ENCODE results near the gene TRIM10. TPM values are rescaled to one million over a fixed set of nuclear protein-coding genes. Genes with fewer than 3 reads are reported as not detected.

The TRIM10 gene
- total RNA-seq, 4 donors from 2014 or later: 0.20 to 19.8 (median 3.7) TPM

- Histone ChIP-seq H3K4me1 (no peaks in the 10 kb centered on the region), H3K27me3 (no peaks in the 10 kb centered on the region), H3K27ac (no peak overlapping the region), H3K4me3 (no peak overlapping the region), H3K36me3 (peaks cover 0 to 65% (median 16%) of the 10 kb centered on the region in 4 donors), H3K9me3 (no peaks in the 10 kb centered on the region)
- in situ Hi-C loops (cut with MboI; ENCODE audit: low pct_ligation_motif_present in 1 of 4, low pct_unique_long_range_greater_than_20kb in 1 of 4, low sequenced_read_pairs in 3 of 4): loop anchor here in 1 of 4 donors (25.0 kb wide), 1 partner anchor 333 kb away; no protein-coding TSS in a partner anchor
- TF ChIP-seq POLR2AphosphoS5 (IDR thresholded peaks at IDR 0.05) (no peak), EP300 (IDR thresholded peaks at IDR 0.05; ENCODE audit: low read depth) (no peak), CTCF (IDR thresholded peaks at IDR 0.05) (no peak), POLR2A (IDR thresholded peaks at IDR 0.05) (no peak)
- WGBS, 2 donors (ENCODE audit: low coverage in 1 of 2): 94% methylated on average over 8 of the region's 8 CpGs; no CpG with 5 or more reads in 1 of the 2 donors
- DNase-seq: no peak
- intact Hi-C loops (cut with DNase I; ENCODE audit: low total_unique reads): no loop called here
Measured at GRCh38 chr6:30194797-30195690, 34.0 kb upstream of the TRIM10 start.

- TF ChIP-seq POLR2A (IDR thresholded peaks at IDR 0.05): no peak
- no peak for TF ChIP-seq CTCF (IDR thresholded peaks at IDR 0.05)
- no peak for TF ChIP-seq EP300 (IDR thresholded peaks at IDR 0.05; ENCODE audit: low read depth)
- no peak for TF ChIP-seq POLR2AphosphoS5 (IDR thresholded peaks at IDR 0.05)
- 92 to 100% methylated on average over 1 to 7 of the region's 7 CpGs for WGBS, 2 donors (ENCODE audit: low coverage in 1 of 2)
- in situ Hi-C loops (cut with MboI; ENCODE audit: low pct_ligation_motif_present in 1 of 4, low pct_unique_long_range_greater_than_20kb in 1 of 4, low sequenced_read_pairs in 3 of 4) (loop anchor here in 1 of 4 donors (25.0 kb wide), 1 partner anchor 330 kb away; no protein-coding TSS in a partner anchor), intact Hi-C loops (cut with DNase I; ENCODE audit: low total_unique reads) (no loop called here)
- Histone ChIP-seq H3K27me3 (no peaks in the 10 kb centered on the region), H3K9me3 (no peaks in the 10 kb centered on the region), H3K27ac (no peak overlapping the region), H3K4me3 (no peak overlapping the region), H3K36me3 (peaks cover 0 to 64% (median 14%) of the 10 kb centered on the region in 4 donors), H3K4me1 (no peaks in the 10 kb centered on the region)
- no peak for DNase-seq
Measured at GRCh38 chr6:30192076-30192475, 31.1 kb upstream of the TRIM10 start.

DNA sequence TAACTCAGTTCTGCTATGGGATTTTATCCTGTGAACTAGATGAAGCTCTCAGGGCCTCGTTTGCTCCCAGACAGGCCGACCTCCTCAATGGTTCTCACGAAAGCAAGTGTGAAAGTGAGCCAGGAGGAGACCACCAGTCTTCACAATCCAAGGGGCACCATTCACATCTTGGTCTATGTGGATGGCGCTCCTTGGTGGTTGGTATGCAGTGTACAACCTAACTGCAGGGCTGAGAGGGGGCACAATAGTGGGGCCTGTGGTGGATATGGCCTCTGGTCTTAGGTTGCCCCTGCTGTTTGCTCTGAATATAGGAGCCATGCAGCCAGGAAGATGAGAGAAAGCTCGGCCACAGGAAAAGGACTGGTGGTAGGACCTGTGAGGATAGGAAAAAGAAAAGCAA is 27.5 kb upstream of the TRIM10 start:
- H3K27ac ChIP-seq: no peak overlapping the region
- peaks cover 0 to 49% (median 7%) of the 10 kb centered on the region in 4 donors for H3K36me3 ChIP-seq
- intact Hi-C loops (cut with DNase I; ENCODE audit: low total_unique reads): no loop called here
- no peaks in the 10 kb centered on the region for H3K27me3 ChIP-seq
- no peak for DNase-seq
- no peak for TF ChIP-seq POLR2AphosphoS5 (IDR thresholded peaks at IDR 0.05)
- TF ChIP-seq CTCF (IDR thresholded peaks at IDR 0.05): no peak
- H3K9me3 ChIP-seq: no peaks in the 10 kb centered on the region
- no peaks in the 10 kb centered on the region for H3K4me1 ChIP-seq
- in situ Hi-C loops (cut with MboI; ENCODE audit: low pct_ligation_motif_present in 1 of 4, low pct_unique_long_range_greater_than_20kb in 1 of 4, low sequenced_read_pairs in 3 of 4): loop anchor here in 1 of 4 donors (25.0 kb wide), 1 partner anchor 326 kb away; no protein-coding TSS in a partner anchor
- no peak overlapping the region for H3K4me3 ChIP-seq
- WGBS, 2 donors (ENCODE audit: low coverage in 1 of 2): 86 to 99% methylated on average over 1 to 5 of the region's 5 CpGs

DNA sequence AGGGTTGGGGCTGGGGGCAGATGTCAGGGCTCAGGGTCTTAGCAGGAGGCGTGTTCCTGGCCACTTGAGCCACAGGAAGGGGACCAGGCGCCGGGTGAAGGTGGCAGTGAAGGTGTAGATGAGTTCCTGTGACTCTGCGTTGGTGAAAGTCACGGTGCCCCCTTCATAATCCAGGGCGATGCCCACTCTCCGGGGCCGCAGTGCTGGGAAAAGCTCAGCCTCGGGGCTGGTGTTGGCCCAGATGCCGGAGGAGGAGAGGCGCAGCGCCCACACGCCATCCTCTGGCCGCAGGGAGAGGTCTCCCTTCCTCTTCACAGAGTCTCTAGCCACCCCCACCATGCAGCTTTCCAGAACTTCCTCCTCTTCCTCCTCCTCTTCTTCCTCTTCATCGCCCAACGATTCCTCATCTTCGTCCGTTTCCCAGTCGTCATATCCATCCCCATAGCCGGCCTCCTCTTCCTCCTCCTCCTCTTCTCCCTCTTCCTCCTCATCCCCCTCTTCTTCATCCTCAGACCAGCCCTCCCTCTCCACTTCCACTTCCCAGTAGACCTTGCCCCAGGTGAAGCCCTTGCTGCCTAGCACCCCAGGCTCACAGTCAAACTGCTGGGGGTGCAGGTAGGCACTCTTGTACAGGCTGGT is 25.0 kb upstream of the TRIM10 start:
- peaks cover 0 to 38% (median 7%) of the 10 kb centered on the region in 4 donors for H3K36me3 ChIP-seq
- H3K9me3 ChIP-seq: no peaks in the 10 kb centered on the region
- H3K4me1 ChIP-seq: no peaks in the 10 kb centered on the region
- H3K4me3 ChIP-seq: no peak overlapping the region
- in situ Hi-C loops (cut with MboI; ENCODE audit: low pct_ligation_motif_present in 1 of 4, low pct_unique_long_range_greater_than_20kb in 1 of 4, low sequenced_read_pairs in 3 of 4): loop anchor here in 1 of 4 donors (25.0 kb wide), 1 partner anchor 324 kb away; no protein-coding TSS in a partner anchor
- DNase-seq: no peak
- intact Hi-C loops (cut with DNase I; ENCODE audit: low total_unique reads): no loop called here
- no peak for TF ChIP-seq POLR2A (IDR thresholded peaks at IDR 0.05)
- TF ChIP-seq EP300 (IDR thresholded peaks at IDR 0.05; ENCODE audit: low read depth): no peak
- TF ChIP-seq POLR2AphosphoS5 (IDR thresholded peaks at IDR 0.05): no peak
- H3K27me3 ChIP-seq: no peaks in the 10 kb centered on the region
- WGBS, 2 donors (ENCODE audit: low coverage in 1 of 2): 93% methylated on average over 20 of the region's 20 CpGs; no CpG with 5 or more reads in 1 of the 2 donors
- no peak overlapping the region for H3K27ac ChIP-seq
